Mesothelial cell of epicardium (in vitro differentiated cells): Measurements from ENCODE around the gene ZSCAN23. TPM values are rescaled to one million over a fixed set of nuclear protein-coding genes. Genes with fewer than 3 reads are reported as not detected.

Experiments
- DNase-seq, 2 experiments: peaks; one replicate each; pipeline ENCODE4 v3.0.0; 2021; ENCODE audit warnings: low spot score in 2 of 2; ENCODE audit not compliant: unreplicated experiment in 2 of 2
- H3K27ac Mint-ChIP-seq: 2 replicates; pipeline ENCODE4 v1.8.0; 2021; ENCODE audit warnings: mixed read lengths
- H3K27me3 Mint-ChIP-seq: 2 replicates; pipeline ENCODE4 v1.8.0; 2021; ENCODE audit warnings: low read depth, mixed read lengths
- H3K36me3 Mint-ChIP-seq: 2 replicates; pipeline ENCODE4 v1.8.0; 2021; ENCODE audit warnings: mixed read lengths
- H3K4me1 Mint-ChIP-seq: 2 replicates; pipeline ENCODE4 v1.8.0; 2021; ENCODE audit warnings: mixed read lengths
- H3K4me3 Mint-ChIP-seq: 2 replicates; pipeline ENCODE4 v1.8.0; 2021; ENCODE audit warnings: mild to moderate bottlenecking, moderate library complexity, mixed read lengths
- H3K9me3 Mint-ChIP-seq: 2 replicates; pipeline ENCODE4 v1.8.0; 2021; ENCODE audit warnings: mixed read lengths
- total RNA-seq: library from RNA; stranded (reverse); gene quantifications from 3 replicates; pipeline ENCODE4 v1.2.1, GENCODE V29; 2021
- TF ChIP-seq, protein P1 (sequence below): fragments of 200-600 bp; sonication (generic); IDR thresholded peaks from one replicate; pipeline ENCODE4 v1.5.0; 2021; ENCODE audit warnings: antibody characterized with exemption; ENCODE audit not compliant: unreplicated experiment

ZSCAN23 gene
- 10.4 to 13.9 TPM (median 13.5 TPM) in 3 replicates for total RNA-seq

DNA sequence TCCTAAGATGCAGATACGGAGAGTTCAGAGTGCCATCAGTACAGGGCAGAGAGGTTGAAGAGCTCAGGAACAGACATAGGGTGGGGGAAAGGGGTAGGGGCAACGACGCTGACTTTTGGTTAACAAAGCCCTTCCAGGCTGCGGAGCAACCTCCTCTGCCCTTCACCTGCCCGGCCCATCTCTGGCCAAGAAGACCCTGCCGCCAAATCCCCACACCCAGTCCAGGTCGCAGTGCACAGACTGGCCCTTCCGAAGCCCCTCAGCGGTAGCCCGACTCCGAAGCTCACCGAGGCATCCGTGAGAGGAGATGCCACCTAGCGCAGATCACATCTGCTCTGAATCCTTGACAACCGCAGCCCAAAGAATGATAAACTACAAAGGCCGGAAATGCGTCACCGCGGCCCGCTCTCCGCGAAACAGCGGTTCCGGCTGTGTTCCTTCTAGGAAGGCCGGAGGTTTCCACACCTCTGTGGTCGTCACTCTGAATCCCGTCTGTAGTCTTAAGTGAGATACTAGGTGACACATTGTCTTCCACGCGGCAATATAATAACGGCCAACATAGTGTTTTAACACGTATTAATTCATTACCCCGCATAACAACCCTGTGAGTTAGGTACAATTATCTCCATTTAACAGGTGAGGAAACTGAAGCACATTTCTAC is at the start of gene ZSCAN23:
Gene ZSCAN23, minus strand, starts transcription at position 380 of the 662 bp plus-strand sequence. CDS start 7,225 bp downstream, outside the sequence.
- H3K4me1 Mint-ChIP-seq: peaks cover 11% of the 10 kb centered on the region
- TF ChIP-seq, protein P1, sequence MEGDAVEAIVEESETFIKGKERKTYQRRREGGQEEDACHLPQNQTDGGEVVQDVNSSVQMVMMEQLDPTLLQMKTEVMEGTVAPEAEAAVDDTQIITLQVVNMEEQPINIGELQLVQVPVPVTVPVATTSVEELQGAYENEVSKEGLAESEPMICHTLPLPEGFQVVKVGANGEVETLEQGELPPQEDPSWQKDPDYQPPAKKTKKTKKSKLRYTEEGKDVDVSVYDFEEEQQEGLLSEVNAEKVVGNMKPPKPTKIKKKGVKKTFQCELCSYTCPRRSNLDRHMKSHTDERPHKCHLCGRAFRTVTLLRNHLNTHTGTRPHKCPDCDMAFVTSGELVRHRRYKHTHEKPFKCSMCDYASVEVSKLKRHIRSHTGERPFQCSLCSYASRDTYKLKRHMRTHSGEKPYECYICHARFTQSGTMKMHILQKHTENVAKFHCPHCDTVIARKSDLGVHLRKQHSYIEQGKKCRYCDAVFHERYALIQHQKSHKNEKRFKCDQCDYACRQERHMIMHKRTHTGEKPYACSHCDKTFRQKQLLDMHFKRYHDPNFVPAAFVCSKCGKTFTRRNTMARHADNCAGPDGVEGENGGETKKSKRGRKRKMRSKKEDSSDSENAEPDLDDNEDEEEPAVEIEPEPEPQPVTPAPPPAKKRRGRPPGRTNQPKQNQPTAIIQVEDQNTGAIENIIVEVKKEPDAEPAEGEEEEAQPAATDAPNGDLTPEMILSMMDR: no peak
- H3K36me3 Mint-ChIP-seq: no peaks in the 10 kb centered on the region
- H3K4me3 Mint-ChIP-seq: peak within 1 kb of the TSS; percentile 100
- peaks cover 4% of the 10 kb centered on the region for H3K9me3 Mint-ChIP-seq
- H3K27me3 Mint-ChIP-seq: peaks cover 3% of the 10 kb centered on the region
- H3K27ac Mint-ChIP-seq: peak within 1 kb of the TSS; percentile 99
- peak; percentile 44 to 77 for DNase-seq

DNA sequence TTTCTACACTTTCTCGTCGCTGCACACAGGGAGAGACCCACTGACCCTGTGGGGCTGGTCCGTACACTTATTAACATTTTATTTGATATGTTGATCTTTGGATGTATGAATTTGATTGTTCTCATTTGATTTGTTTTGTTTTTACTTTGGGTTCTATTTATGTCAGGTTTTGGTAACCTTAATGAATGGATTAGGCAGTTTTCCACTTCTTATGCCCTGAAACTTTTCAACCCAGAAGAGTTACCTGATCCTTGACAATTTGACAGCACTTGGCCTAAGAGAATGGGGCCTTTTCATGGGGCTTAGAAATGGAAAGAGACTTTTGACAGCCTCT is 48.7 kb upstream of the ZSCAN23 start:
- H3K4me3 Mint-ChIP-seq: peak overlapping the region; percentile 27
- no peaks in the 10 kb centered on the region for H3K36me3 Mint-ChIP-seq
- H3K9me3 Mint-ChIP-seq: no peaks in the 10 kb centered on the region
- H3K27ac Mint-ChIP-seq: peak overlapping the region; percentile 83
- no peak for DNase-seq
- TF ChIP-seq, protein P1: no peak
- H3K27me3 Mint-ChIP-seq: no peaks in the 10 kb centered on the region
- peaks cover 29% of the 10 kb centered on the region for H3K4me1 Mint-ChIP-seq

DNA sequence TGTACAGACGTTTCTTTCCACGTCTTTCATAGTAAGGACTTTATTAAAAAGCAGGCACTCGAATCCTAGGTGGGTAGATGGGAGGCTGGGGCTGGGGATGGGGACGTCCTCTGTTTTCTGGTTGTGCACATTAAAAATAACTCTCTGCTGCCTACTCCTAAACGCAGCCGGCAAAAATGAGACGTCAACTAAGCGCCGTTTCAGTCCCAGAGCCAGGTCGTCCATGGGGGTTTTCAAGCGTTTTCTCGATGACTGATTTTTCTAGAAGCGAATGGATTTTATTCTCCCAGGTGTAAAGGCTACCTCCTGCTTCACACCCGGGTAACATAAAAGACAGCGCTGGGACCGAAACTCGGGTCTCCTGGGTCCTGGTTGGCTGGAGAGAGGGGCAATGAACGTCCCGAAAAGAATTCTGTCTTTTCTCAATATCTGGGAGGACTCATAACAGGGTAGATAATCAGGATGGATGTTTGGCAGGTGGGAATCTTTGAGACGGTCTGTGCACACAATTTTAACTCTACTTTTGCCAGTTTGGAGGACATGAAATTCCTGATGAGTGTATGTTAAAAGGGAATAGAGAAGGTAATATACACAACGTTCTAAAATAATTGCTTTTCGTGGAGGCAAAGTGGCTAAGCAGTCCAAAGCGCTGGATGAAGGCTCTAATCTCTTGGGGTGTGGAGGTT is 47.1 kb upstream of the ZSCAN23 start:
- H3K9me3 Mint-ChIP-seq: peaks cover 1% of the 10 kb centered on the region
- peaks cover 29% of the 10 kb centered on the region for H3K4me1 Mint-ChIP-seq
- no peaks in the 10 kb centered on the region for H3K27me3 Mint-ChIP-seq
- H3K36me3 Mint-ChIP-seq: peaks cover 2% of the 10 kb centered on the region
- TF ChIP-seq, protein P1: no peak
- no peak for DNase-seq
- peak overlapping the region; percentile 92 for H3K27ac Mint-ChIP-seq
- peak overlapping the region; percentile 87 for H3K4me3 Mint-ChIP-seq

DNA sequence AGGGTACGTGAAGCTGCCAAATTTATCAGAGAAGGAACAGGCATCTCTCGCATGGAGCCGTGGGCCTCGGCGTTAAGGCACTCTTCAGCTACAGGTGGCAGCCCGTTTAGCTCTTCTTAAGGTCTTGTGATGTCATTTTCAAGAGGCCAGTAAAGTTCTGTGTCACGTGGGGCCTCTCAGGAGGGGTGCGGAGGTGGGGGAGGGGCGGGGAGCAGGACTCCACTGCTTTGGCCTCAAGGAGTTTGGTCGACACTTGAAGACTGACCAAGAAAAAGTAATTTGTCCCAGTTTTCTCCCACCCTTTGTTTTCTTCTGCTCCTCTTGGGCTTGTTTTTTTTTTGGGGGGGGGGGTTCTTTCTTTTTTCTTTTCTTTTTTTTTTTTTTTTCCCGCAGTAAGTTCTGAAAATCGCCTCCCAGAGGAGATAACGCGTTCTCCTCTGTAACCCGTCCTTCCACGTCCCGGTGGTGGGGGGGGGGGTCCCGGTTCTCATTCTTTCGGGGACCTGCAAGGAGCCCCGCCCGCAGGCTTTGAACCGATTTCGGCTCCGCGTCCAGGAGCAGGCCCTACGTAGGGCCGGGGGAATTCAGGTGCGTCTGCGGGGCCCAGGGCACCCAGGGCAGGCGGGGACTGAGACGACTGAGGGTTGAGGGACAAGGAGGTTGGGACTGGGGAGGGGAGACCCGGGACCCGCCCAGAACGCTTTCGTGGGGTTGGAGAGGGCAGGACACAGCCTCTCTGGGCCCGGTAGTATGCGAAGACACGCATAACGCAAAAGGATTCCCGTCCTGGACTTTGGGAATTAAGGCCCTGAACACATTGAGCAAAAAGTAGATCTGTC is 46.3 kb upstream of the ZSCAN23 start:
- Mint-ChIP-seq H3K27me3 (no peaks in the 10 kb centered on the region), H3K4me1 (peaks cover 29% of the 10 kb centered on the region), H3K4me3 (peak overlapping the region; percentile 87), H3K27ac (peak overlapping the region; percentile 92), H3K36me3 (peaks cover 4% of the 10 kb centered on the region), H3K9me3 (peaks cover 5% of the 10 kb centered on the region)
- TF ChIP-seq, protein P1: no peak
- DNase-seq: peak; percentile 65 to 70

DNA sequence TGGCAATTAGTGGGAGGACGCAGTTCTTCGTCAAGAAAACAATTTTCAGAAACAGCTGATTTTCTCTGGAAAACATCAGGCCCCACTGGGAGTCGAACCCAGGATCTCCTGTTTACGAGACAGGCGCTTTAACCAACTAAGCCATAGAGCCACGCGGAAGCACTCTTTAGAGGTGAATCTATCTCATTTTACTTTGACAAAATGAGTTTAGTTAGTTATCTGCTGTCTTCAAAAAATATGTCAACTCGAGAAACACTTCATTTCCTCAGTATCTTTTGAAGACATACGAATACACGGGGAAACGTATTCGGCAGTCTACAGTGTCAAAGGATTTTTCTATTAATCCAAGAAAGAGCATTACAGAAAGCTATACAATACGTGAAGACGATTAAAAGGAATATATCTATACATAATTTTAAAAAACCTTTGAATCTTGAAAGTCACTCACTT is 45.6 kb upstream of the ZSCAN23 start:
- Mint-ChIP-seq H3K9me3 (peaks cover 5% of the 10 kb centered on the region), H3K27ac (peak overlapping the region; percentile 92), H3K27me3 (no peaks in the 10 kb centered on the region), H3K4me1 (peaks cover 29% of the 10 kb centered on the region), H3K4me3 (peak overlapping the region; percentile 87), H3K36me3 (peaks cover 4% of the 10 kb centered on the region)
- no peak for DNase-seq
- TF ChIP-seq, protein P1: no peak
